HPDE6-E6E7 (cell line): ENCODE measurements around the gene SLC32A1.

ENCODE experiments used
- DNase-seq: peaks from one replicate; pipeline ENCODE4 v3.0.0; 2011; ENCODE audit warnings: missing footprints; ENCODE audit errors: extremely low spot score

Gene SLC32A1

DNA sequence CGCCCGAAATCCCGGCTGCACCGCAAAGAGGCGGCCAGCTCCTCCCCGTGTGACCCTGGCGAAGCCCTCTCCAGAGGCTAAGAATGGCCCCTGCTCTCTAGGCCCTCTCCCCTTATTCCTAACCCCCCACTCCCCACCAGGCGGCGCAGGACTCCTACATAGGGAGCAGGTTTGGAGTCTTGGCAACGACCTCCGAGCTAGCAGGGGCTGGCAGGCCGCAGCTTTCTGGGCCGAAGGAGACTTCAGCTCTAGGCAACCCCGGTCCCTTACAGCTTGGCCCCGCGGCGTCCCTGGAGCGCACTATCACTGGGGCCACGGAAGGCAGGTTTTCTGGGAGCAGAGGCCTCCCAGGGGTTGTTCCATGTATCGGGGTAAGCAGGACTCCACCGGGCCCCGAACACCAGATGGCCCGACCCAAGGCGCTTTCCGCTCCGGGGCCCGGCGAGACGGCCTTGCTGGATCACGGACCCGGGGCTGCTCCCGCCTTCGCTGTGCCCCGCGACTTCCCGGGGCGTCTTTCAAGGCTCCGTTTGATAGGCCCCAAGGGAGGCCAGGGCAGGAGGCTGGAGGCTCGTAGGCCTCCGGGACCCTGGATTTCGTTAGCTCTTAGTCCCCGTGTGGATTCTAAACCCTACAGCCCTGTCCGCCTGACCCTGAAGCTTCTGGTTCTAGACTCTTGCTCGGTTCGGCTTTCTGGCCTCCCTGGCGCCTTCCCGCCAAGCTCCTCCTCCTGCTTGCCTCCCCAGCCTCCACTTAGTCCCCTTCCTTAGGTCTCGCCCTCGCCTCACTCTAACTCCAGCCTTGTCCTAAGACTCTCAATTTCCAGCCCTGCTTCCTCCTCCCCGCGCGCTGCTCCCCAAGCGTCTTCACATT, 1.9 kb downstream of the SLC32A1 start:
- DNase-seq = no peak

DNA sequence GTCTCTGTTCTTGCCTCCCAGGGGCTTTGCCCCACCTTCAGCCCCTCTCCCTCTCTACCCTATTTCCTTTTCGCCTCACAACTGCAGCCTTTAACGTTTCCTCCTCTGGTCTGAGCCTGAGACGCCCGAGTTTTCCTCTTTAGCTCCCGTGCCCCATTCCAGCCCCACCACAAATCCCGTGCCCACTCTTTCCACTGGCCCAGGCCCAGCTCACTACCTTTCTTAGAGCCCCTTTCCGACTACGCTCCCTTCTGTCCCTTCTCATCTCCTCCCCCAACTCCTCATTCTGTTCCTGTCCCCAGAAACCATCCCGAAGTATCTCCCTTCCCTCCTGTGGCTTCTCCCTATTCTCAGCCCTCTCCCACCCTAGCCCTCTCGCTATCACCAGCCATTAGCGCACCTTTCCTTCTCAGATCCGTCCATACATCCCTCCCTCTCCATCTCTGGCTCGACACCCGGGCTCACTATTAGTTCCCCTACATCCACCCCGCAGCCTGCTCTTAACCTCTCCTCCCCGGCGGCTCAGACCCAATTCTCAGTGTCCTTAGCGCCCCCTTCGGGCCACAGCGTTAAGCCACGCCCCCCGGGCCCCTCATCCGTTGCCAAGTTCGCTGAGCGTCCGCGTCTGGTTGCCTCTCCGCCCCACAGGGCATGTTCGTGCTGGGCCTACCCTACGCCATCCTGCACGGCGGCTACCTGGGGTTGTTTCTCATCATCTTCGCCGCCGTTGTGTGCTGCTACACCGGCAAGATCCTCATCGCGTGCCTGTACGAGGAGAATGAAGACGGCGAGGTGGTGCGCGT, 2.7 kb downstream of the SLC32A1 start:
- DNase-seq = no peak

DNA sequence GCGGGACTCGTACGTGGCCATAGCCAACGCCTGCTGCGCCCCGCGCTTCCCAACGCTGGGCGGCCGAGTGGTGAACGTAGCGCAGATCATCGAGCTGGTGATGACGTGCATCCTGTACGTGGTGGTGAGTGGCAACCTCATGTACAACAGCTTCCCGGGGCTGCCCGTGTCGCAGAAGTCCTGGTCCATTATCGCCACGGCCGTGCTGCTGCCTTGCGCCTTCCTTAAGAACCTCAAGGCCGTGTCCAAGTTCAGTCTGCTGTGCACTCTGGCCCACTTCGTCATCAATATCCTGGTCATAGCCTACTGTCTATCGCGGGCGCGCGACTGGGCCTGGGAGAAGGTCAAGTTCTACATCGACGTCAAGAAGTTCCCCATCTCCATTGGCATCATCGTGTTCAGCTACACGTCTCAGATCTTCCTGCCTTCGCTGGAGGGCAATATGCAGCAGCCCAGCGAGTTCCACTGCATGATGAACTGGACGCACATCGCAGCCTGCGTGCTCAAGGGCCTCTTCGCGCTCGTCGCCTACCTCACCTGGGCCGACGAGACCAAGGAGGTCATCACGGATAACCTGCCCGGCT, 3.4 kb downstream of the SLC32A1 start:
- no peak for DNase-seq

GRCh38 chr20:38728191-38728781, 4.0 kb downstream of the SLC32A1 start:
- DNase-seq = no peak

DNA sequence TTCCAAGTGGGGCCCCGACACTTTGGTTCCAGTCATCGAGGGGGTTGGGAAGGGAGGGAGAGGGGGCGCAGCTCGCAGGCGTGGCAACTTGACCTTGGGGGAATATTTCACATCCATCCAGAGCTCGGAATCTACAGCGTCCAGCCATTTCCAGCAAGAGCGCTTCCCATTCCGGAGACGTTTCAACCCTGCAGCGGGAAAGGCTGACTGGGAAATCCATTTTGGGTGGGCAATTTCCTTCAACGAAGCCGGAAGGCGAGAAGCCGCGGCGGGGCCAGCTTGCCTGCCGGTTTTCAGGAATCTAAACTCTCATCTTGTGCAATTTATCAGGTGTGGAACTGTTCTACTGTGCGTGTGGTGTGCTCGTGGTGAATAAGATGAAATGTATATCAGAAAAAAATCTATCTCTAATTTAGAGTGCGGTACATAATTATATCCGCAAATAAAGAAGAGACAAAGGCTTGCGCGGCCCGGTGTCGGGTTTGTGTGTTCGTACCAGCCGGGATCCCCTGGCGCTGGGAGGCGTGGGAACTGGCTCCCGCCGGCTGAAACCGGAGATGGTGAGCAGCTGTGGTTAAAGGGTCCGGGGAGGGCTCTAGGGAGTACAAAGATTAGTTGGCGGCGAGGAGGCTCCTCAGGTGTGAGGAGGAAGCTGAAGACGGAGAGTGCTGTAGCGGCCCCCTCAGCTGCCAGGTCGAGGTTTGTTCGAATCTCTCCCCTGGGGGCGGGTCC, 4.8 kb downstream of the SLC32A1 start:
- no peak for DNase-seq

DNA sequence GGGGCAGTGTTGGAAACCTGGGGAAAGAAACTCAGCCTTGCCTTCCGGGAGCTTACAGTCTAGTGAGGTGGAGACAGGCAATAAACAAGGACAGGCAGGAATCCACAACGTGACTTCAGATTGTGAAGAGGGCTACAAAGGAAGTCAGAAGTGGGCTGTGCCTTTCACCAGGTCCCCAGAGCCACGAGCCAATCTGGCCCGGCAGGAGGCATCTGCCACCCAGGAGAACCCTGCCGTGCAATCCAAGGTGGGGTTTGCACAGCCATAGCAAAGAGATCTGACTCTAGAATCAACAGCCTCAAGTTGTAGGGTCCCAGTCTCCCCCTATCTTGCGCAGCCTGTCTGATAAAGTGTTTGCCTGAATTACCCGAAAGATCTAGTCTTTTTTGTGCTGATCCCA, 5.5 kb downstream of the SLC32A1 start:
- no peak for DNase-seq

GRCh38 chr20:38730167-38730988, 6.1 kb downstream of the SLC32A1 start:
- no peak for DNase-seq

DNA sequence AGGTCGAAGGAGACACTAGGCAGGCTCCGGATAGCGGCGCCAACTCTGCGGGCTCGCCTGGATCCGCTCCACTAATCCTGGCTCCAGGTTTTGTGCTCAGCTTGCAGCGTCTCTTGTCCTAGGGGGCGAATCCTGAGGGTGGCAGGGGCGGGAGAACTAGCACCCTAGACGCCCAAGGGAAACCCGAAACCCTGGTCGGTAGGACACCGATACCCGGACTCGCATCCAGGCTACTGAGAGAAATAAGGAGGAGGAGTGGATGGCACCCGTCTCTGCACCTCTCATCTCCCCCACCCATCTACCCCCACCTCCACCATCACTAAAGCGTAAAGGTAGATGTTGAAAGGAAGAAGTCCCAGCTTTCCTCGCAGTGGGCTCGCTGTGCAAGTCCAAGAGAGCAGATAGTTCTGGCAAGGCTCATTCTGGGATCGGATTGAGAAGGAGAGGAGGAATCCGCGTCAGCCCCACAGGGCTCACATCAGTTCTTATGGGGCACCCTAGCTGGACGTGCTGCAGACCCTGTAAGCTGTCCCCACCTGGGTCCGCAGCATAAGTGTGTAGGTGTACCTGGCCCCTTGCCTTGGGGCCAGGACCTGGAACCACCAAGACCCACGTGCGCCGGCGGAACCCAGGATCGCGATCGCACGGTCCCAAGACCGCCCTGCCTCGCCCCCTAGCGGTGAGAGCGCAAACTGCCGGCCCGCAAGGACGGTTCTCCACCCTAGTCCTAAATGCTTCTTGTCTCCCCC, 6.9 kb downstream of the SLC32A1 start:
- DNase-seq = peak; percentile 88

DNA sequence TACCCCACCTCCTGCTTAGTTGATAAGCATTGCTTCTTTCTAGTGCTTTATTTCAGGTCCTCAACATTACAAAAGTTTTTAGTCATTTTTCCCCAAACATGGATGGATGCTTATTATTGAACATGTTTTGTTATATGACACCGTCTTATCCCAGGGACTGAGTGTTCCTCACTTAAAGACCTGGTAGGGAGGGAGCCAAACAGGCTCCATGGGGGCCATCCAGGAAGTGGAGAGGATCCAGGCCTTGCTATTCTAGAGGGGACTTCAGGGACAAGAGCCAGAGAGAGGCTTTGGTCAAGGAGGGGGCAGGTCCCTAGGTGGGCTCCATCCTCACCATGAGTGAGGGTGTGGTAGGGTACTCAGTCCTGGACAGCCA, 7.4 kb downstream of the SLC32A1 start:
- DNase-seq = no peak

DNA sequence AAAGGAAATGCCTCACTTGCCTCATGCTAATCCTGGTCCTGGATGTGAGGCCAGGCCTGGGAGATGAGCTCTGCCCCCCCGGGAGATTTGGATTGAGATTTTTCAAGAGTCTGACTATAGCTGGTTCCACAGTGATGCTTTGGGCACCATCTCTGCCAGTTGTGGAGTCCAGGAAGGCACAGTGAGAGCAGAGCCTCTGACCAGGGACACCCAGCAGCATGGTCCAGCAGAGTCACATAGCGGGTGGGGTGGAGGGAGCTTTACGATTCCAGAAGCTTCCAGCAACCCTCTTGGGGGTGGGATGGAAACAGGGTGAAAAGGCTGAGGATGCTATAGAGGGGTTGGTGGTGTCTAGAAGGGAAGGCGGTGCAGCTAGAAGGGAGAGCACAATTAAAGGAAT, 8.7 kb downstream of the SLC32A1 start:
- no peak for DNase-seq

- DNase-seq = no peak
These were observed 10.9 kb downstream of the SLC32A1 start for GRCh38 chr20:38735172-38735571.

GRCh38 chr20:38737887-38738286, 13.6 kb downstream of the SLC32A1 start:
- no peak for DNase-seq

- no peak for DNase-seq
These were observed 21.5 kb downstream of the SLC32A1 start for GRCh38 chr20:38745757-38746156.

GRCh38 chr20:38747495-38748096, 23.3 kb downstream of the SLC32A1 start:
- DNase-seq = no peak

DNA sequence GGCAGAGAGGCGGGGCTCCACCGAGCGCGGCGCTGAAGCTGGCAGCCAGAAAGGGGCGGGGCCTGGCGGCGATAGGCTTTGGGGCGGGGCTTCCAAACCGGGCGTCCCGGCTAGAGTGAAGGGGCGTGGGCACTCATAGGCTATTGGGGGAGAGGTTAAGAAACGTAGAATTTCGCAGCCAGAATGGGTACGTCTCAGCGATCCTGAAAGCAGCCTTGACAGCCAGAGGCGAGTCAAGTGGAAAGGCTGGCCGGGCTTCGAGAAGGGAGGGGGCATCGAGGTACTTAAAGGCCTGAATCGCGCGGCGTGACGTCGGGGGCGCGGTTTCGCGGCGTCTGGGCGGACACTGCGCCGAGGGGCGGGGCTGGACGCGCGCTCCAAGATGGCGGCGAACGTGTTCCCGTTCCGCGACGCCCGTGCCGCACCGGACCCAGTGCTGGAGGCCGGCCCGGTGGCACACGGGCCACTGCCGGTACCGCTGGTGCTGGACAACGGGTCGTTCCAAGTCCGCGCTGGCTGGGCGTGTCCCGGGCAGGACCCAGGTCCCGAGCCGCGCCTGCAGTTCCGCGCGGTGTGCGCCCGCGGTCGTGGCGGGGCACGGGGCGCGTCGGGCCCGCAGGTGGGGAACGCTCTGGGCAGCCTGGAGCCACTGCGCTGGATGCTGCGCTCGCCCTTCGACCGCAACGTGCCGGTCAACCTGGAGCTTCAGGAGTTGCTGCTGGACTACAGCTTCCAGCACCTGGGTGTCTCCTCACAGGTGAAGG, 24.0 kb downstream of the SLC32A1 start, which contains the start of gene ACTR5:
TSS of gene ACTR5 (plus strand) at position 364 of the 764 bp plus-strand sequence. CDS start at position 383, 19 bp downstream.
- DNase-seq = peak; percentile 96

- peak; percentile 97 for DNase-seq
These were observed 24.5 kb downstream of the SLC32A1 start for GRCh38 chr20:38748861-38749149.

DNA sequence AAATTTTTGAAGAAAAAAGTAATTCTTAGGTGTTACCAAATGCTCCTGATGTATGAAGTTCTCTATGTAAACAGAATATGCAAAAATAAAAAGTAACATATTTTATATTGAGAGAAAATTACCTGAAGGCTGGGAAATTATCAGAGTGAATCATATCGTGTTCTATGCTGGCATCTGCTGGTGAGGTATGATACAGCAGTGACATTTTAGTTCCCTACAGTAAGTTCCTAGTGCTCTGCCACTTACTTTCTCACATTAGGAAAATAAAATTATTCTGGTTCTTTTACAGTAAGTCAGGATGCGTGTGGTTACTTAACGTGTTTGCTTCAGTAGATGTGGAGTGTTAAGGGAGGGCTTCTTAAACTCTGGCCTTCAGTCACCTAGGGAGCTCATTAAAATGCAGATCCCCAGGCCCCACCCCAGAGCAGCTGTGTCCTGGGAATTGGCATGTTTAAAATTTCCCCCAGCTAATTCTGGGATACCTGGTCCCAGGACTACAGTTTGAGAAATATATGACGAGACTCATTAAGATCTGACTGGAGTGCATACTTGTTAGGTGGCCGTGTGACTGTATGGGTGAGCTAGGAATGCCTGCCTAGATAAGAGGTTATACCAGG, 27.2 kb downstream of the SLC32A1 start:
- peak; percentile 82 for DNase-seq

GRCh38 chr20:38752029-38752428, 27.7 kb downstream of the SLC32A1 start:
- no peak for DNase-seq
